Measurements from ENCODE around the gene IL17REL. TPM values are rescaled to one million over a fixed set of nuclear protein-coding genes. Genes with fewer than 3 reads are reported as not detected.
A peak's percentile ranks its signal among the peaks of the same experiment; 100 is the strongest.

Gene IL17REL
- total and polyA plus RNA-seq, 2 of the 13 experiments (the other 11 are each of a cell fraction or from before 2014, with no cell fraction given), result not detected

DNA sequence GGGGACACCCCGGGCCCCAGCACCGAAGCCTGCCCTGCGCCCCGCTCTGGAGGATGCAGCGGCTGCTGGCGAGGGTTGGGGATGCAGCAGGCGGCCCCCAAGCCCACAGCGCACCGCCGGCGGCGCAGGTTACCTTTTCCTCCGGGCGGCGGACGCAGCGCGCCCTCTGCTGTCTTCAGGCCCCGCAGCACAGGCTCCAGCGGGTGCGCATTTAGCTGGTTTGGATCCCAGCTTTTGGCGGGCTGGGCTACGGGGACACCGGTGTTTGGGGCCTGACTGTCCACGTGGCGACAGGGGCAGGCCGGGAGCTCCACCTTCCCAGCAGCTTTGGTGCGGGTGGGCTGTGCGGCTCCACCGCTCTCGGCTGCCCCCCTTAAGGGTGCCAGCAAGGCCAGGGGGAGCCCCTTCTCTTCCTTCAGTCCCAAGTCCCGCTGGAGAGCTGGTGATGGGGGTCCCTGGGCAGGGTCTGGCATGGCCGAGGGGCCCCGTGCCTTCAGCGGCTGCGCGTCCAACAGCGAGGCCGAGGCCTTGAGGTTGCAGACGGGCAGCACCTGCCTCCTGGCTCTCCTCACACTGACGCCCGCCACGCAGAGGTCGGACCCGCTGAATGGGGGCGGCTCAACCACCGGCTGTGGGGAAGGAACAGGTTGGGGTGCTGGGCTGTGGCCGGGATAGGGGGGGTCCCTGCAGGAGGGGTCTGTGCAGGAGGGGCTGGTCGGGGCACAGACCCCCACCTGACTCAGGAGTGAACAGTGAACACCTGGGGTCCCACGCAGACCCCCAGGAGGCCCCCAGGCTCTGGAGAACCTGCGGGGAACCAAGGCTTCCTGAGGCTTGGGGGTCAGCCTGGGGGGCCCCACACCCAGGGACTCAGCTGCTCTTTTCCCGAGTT is 18.0 kb upstream of the IL17REL start (continued):
- TF ChIP-seq, protein P1, sequence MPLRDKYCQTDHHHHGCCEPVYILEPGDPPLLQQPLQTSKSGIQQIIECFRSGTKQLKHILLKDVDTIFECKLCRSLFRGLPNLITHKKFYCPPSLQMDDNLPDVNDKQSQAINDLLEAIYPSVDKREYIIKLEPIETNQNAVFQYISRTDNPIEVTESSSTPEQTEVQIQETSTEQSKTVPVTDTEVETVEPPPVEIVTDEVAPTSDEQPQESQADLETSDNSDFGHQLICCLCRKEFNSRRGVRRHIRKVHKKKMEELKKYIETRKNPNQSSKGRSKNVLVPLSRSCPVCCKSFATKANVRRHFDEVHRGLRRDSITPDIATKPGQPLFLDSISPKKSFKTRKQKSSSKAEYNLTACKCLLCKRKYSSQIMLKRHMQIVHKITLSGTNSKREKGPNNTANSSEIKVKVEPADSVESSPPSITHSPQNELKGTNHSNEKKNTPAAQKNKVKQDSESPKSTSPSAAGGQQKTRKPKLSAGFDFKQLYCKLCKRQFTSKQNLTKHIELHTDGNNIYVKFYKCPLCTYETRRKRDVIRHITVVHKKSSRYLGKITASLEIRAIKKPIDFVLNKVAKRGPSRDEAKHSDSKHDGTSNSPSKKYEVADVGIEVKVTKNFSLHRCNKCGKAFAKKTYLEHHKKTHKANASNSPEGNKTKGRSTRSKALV (CRISPR knock-in tag; IDR thresholded peaks at IDR 0.05), result peak; percentile 96
- TF ChIP-seq ZNF563 (CRISPR knock-in tag; IDR thresholded peaks at IDR 0.05) (peak; percentile 26; the same call in 1 of the 2 replicates), PAWR (CRISPR knock-in tag; IDR thresholded peaks at IDR 0.05; ENCODE audit: borderline replicate concordance) (no peak), PCBP1 (IDR thresholded peaks at IDR 0.05; ENCODE audit: borderline replicate concordance, low read depth, low read length) (no peak), ZNF10 (CRISPR knock-in tag; IDR thresholded peaks at IDR 0.05; ENCODE audit: borderline replicate concordance, low read depth) (no peak), ZNF644 (CRISPR knock-in tag; IDR thresholded peaks at IDR 0.05; ENCODE audit: low read depth) (no peak), CCAR2 (optimal IDR thresholded peaks at IDR 0.05; ENCODE audit: low read depth, low read length) (no peak), ZSCAN25 (CRISPR knock-in tag; IDR thresholded peaks at IDR 0.05) (no peak), ZNF543 (CRISPR knock-in tag; IDR thresholded peaks at IDR 0.05) (no peak), CC2D1A (CRISPR knock-in tag; IDR thresholded peaks at IDR 0.05) (no peak), HMGA1 (CRISPR knock-in tag; conservative IDR thresholded peaks at IDR 0.05) (no peak), ZNF331 (CRISPR knock-in tag; IDR thresholded peaks at IDR 0.05) (no peak), REXO4 (CRISPR knock-in tag; IDR thresholded peaks at IDR 0.05; ENCODE audit: borderline replicate concordance) (no peak), BRCA1 (CRISPR knock-in tag; IDR thresholded peaks at IDR 0.05) (no peak), ZNF75D (CRISPR knock-in tag; IDR thresholded peaks at IDR 0.05; ENCODE audit: borderline replicate concordance) (no peak), TMF1 (CRISPR knock-in tag; IDR thresholded peaks at IDR 0.05; ENCODE audit: low read depth) (no peak), ZNF383 (CRISPR knock-in tag; IDR thresholded peaks at IDR 0.05; ENCODE audit: borderline replicate concordance) (no peak), CHD2 (IDR thresholded peaks at IDR 0.05; ENCODE audit: low read depth, low read length) (no peak), ZNF275 (CRISPR knock-in tag; IDR thresholded peaks at IDR 0.05; ENCODE audit: borderline replicate concordance) (no peak), ZNF607 (CRISPR knock-in tag; IDR thresholded peaks at IDR 0.05; ENCODE audit: borderline replicate concordance) (0 out of 2 replicates have a peak, but pooled peaks have one; percentile 20)
- TF ChIP-seq, protein P2, sequence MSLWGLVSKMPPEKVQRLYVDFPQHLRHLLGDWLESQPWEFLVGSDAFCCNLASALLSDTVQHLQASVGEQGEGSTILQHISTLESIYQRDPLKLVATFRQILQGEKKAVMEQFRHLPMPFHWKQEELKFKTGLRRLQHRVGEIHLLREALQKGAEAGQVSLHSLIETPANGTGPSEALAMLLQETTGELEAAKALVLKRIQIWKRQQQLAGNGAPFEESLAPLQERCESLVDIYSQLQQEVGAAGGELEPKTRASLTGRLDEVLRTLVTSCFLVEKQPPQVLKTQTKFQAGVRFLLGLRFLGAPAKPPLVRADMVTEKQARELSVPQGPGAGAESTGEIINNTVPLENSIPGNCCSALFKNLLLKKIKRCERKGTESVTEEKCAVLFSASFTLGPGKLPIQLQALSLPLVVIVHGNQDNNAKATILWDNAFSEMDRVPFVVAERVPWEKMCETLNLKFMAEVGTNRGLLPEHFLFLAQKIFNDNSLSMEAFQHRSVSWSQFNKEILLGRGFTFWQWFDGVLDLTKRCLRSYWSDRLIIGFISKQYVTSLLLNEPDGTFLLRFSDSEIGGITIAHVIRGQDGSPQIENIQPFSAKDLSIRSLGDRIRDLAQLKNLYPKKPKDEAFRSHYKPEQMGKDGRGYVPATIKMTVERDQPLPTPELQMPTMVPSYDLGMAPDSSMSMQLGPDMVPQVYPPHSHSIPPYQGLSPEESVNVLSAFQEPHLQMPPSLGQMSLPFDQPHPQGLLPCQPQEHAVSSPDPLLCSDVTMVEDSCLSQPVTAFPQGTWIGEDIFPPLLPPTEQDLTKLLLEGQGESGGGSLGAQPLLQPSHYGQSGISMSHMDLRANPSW (CRISPR knock-in tag; IDR thresholded peaks at IDR 0.05; ENCODE audit: borderline replicate concordance), result no peak
- TF ChIP-seq, protein P3, sequence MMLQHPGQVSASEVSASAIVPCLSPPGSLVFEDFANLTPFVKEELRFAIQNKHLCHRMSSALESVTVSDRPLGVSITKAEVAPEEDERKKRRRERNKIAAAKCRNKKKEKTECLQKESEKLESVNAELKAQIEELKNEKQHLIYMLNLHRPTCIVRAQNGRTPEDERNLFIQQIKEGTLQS (CRISPR knock-in tag; IDR thresholded peaks at IDR 0.05), result no peak

Data from HepG2 (cell line).